GM23248 (cell line): Measurements from ENCODE around the gene VPS39. TPM values are rescaled to one million over a fixed set of nuclear protein-coding genes. Genes with fewer than 3 reads are reported as not detected.

ENCODE experiments used
- DNase-seq: peaks from one replicate; pipeline ENCODE4 v3.0.0-alpha.2; 2015
- H2AFZ ChIP-seq: fragments of 200-600 bp; sonication (generic); 2 replicates; pipeline ENCODE4 v1.6.1; 2016; ENCODE audit warnings: antibody characterized with exemption
- H3F3A ChIP-seq: fragments of 200-600 bp; sonication (generic); 2 replicates; pipeline ENCODE4 v1.6.1; 2016; ENCODE audit warnings: mild to moderate bottlenecking, antibody characterized with exemption, mixed run types; ENCODE audit not compliant: insufficient read depth
- H3K27ac ChIP-seq: fragments of 200-600 bp; sonication (generic); 2 replicates; pipeline ENCODE4 v1.5.1; 2016; ENCODE audit warnings: mild to moderate bottlenecking
- H3K27me3 ChIP-seq: fragments of 200-600 bp; sonication (generic); replicated peaks from 2 replicates; pipeline ENCODE4 v1.6.1; 2016; ENCODE audit warnings: mild to moderate bottlenecking; ENCODE audit not compliant: insufficient read depth
- H3K36me3 ChIP-seq: fragments of 200-600 bp; sonication (generic); 2 replicates; pipeline ENCODE4 v1.6.1; 2016; ENCODE audit warnings: low read depth, mild to moderate bottlenecking
- H3K4me1 ChIP-seq: fragments of 200-600 bp; sonication (generic); 2 replicates; pipeline ENCODE4 v1.6.1; 2016; ENCODE audit warnings: mild to moderate bottlenecking; ENCODE audit not compliant: insufficient read depth
- H3K4me2 ChIP-seq: fragments of 200-600 bp; sonication (generic); one replicate; pipeline ENCODE4 v1.6.1; 2016; ENCODE audit warnings: mild to moderate bottlenecking; ENCODE audit not compliant: unreplicated experiment
- H3K4me3 ChIP-seq: fragments of 200-600 bp; sonication (generic); 2 replicates; pipeline ENCODE4 v1.5.1; 2016; ENCODE audit warnings: mild to moderate bottlenecking
- H3K79me2 ChIP-seq: fragments of 200-600 bp; sonication (generic); 2 replicates; pipeline ENCODE4 v1.6.1; 2016; ENCODE audit warnings: mild to moderate bottlenecking; ENCODE audit not compliant: insufficient read depth
- H3K9ac ChIP-seq: fragments of 200-600 bp; sonication (generic); 2 replicates; pipeline ENCODE4 v1.6.1; 2016; ENCODE audit warnings: mild to moderate bottlenecking
- H3K9me2 ChIP-seq: fragments of 200-600 bp; sonication (generic); 2 replicates; pipeline ENCODE4 v1.6.1; 2016; ENCODE audit warnings: mixed run types, mild to moderate bottlenecking, moderate library complexity; ENCODE audit not compliant: insufficient read depth
- H3K9me3 ChIP-seq: fragments of 200-600 bp; sonication (generic); one replicate; pipeline ENCODE4 v1.6.1; 2017; ENCODE audit warnings: low read depth
- H4K20me1 ChIP-seq: fragments of 200-600 bp; sonication (generic); 2 replicates; pipeline ENCODE4 v1.6.0; 2016; ENCODE audit not compliant: insufficient read depth
- EZH2 ChIP-seq: fragments of 200-600 bp; sonication (generic); IDR thresholded peaks from 2 replicates; pipeline ENCODE4 v1.6.1; 2018; ENCODE audit warnings: antibody characterized with exemption, mild to moderate bottlenecking; ENCODE audit not compliant: insufficient read depth, poor library complexity, severe bottlenecking
- EZH2phosphoT487 ChIP-seq: fragments of 200-600 bp; sonication (generic); IDR thresholded peaks from 2 replicates; pipeline ENCODE4 v1.6.1; 2018; ENCODE audit warnings: antibody characterized with exemption, moderate library complexity, mild to moderate bottlenecking, low read depth; ENCODE audit not compliant: insufficient read depth
- WGBS, 2 experiments: methylation state at CpG; one replicate each; pipeline ENCODE4 v1.1.6; 2015 to 2017; ENCODE audit warnings: low lambda C conversion rate in 2 of 2, low coverage in 1 of 2; ENCODE audit errors: missing lambda C conversion rate in 2 of 2; 5-methylcytosine and 5-hydroxymethylcytosine counted together
- in situ Hi-C: fragments of 300-500 bp; cut with MboI; formaldehyde crosslinking; loops from 2 replicates; pipeline ENCODE4 v1.15.0; 2020
- polyA plus RNA-seq: library from polyadenylated mRNA; unstranded; fragments of >200 nt; fragmentation: Nextera tagmentation; extraction: Ambion mirVana; gene quantifications from 2 replicates; pipeline ENCODE4 v1.2.1, GENCODE V29; 2016
- total RNA-seq: library from RNA; depleted of rRNA; stranded (reverse); fragments of >200 nt; shearing (Covaris generic); gene quantifications from 2 replicates; pipeline ENCODE4 v1.2.3, GENCODE V29; 2014

The VPS39 gene
- total and polyA plus RNA-seq, 2 experiments from 2014 or later: 33.0 to 49.3 TPM

DNA sequence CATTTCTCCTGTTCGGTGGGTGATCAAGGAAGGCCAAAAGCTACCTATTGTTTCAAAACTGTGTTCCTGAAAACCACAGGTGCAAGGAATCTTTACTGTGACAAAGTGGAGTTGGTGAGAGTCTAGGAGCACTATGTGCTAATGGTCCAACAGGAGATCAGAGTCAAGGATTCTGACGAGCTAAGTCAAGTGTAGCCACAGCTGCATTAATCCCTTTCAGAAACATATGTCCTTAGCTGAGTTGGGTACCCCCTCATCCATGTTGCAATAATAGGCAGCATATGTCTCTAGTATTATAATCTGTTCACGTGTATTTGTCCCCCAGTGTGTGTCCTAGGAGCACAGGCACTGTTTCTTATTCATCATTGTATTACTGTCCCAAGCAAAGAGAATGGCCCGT lies 1.7 kb downstream of the VPS39 start:
- Histone ChIP-seq H3F3A (peaks cover 42% of the 10 kb centered on the region), H3K4me1 (peaks cover 21% of the 10 kb centered on the region), H4K20me1 (no peaks in the 10 kb centered on the region), H3K4me3 (peak overlapping the region; percentile 77; the same call in 1 of the 2 replicates), H3K27ac (no peak overlapping the region), H3K9me3 (no peaks in the 10 kb centered on the region), H3K9ac (0 out of 2 replicates have a peak overlapping the region, but pooled peaks have one; percentile 91), H3K36me3 (peaks cover 23% of the 10 kb centered on the region), H3K4me2 (peak overlapping the region; percentile 98), H3K9me2 (no peaks in the 10 kb centered on the region), H3K27me3 (no peaks in the 10 kb centered on the region), H2AFZ (no peak overlapping the region), H3K79me2 (peaks cover 70% of the 10 kb centered on the region)
- in situ Hi-C loops: no loop called here
- no peak for DNase-seq
- 52 to 56% methylated on average over 4 of the region's 4 CpGs for WGBS, 2 experiments
- TF ChIP-seq EZH2 (no peak), EZH2phosphoT487 (no peak)

DNA sequence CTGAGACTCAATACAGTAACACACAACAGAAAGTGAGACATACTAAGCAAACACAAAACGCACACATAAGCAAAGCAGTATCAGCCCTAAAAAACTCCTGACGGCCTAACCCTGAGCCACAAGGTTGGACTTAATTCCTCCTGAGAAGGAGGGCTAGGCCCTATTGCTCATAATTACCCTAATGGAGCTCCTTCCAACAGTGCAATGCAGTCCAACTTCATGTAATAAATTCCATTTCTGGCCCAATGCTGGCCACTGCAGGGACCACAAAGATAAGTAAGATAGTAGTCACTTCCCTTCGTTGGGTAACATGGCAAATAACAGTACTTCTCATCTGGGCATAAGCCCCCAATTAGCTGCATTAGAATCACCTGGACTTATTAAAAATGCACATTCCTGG lies 4.2 kb downstream of the VPS39 start:
- Histone ChIP-seq H3K27me3 (no peaks in the 10 kb centered on the region), H3K36me3 (peaks cover 11% of the 10 kb centered on the region), H3K79me2 (peaks cover 94% of the 10 kb centered on the region), H3F3A (peaks cover 25% of the 10 kb centered on the region), H3K9me2 (no peaks in the 10 kb centered on the region), H3K4me1 (peaks cover 21% of the 10 kb centered on the region), H3K27ac (peak overlapping the region; percentile 54; the same call in 1 of the 2 replicates), H4K20me1 (no peaks in the 10 kb centered on the region), H3K4me3 (no peak overlapping the region), H2AFZ (no peak overlapping the region), H3K4me2 (no peak overlapping the region), H3K9ac (no peak overlapping the region), H3K9me3 (no peaks in the 10 kb centered on the region)
- 60 to 67% methylated on average over 3 of the region's 3 CpGs for WGBS, 2 experiments
- TF ChIP-seq EZH2 (no peak), EZH2phosphoT487 (no peak)
- in situ Hi-C loops: no loop called here
- peak; percentile 70 for DNase-seq

DNA sequence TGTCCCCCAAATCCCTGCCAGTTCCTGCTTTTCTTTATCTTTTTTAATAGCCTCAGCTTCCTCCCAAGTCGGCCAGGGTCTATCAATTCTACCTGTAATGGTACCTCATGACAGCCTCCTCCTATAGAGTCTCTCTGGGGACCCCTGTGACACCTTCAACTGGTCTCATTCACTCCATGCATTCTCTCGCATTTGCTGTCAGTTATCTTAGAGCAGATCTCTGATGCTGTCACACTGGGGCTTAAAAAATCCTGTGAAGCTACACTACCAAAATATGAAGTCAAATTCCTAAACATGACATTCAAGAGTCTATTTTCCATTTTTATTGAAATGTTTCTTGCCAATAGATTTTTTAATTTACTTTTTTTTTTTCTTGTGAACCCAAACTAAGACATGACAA lies 5.5 kb downstream of the VPS39 start:
- Histone ChIP-seq H3K9me2 (no peaks in the 10 kb centered on the region), H3K27ac (no peak overlapping the region), H3F3A (peaks cover 24% of the 10 kb centered on the region; the same call in 1 of the 2 replicates), H3K9me3 (no peaks in the 10 kb centered on the region), H3K9ac (no peak overlapping the region), H3K27me3 (no peaks in the 10 kb centered on the region), H3K36me3 (peaks cover 11% of the 10 kb centered on the region), H4K20me1 (no peaks in the 10 kb centered on the region), H2AFZ (no peak overlapping the region), H3K79me2 (peaks cover 96% of the 10 kb centered on the region), H3K4me1 (peaks cover 18% of the 10 kb centered on the region), H3K4me2 (no peak overlapping the region), H3K4me3 (no peak overlapping the region)
- 72 to 83% methylated on average over 2 of the region's 2 CpGs for WGBS, 2 experiments
- no peak for DNase-seq
- in situ Hi-C loops: no loop called here
- no peak for TF ChIP-seq EZH2
- no peak for TF ChIP-seq EZH2phosphoT487

DNA sequence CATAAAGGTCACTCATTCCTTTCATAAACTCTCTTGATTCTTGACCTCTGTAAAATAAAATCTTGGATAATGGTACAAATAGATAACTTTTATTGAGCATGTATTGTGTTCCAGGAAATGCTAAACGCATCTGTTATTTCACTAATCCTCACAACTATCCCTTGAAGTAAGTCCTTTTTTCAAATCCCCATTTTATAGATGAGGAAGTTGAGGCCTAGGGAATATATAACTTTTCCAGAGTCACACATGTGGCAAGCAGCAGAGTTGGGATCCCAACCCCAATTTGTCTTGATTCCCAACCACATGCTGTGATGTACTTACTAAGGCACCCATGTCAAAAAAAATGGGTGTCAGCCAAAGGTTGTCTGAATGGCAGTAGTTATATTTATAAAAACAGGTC lies 6.3 kb downstream of the VPS39 start:
- no peaks in the 10 kb centered on the region for H3K9me3 ChIP-seq
- WGBS, 2 experiments: 96 to 98% methylated on average over 1 of the region's 1 CpG
- H3K4me3 ChIP-seq: no peak overlapping the region
- no peak overlapping the region for H3K9ac ChIP-seq
- H3K4me1 ChIP-seq: peaks cover 13% of the 10 kb centered on the region
- peaks cover 11% of the 10 kb centered on the region for H3K36me3 ChIP-seq
- peaks cover 25% of the 10 kb centered on the region; the same call in 1 of the 2 replicates for H3F3A ChIP-seq
- no peaks in the 10 kb centered on the region for H4K20me1 ChIP-seq
- DNase-seq: no peak
- in situ Hi-C loops: no loop called here
- no peak overlapping the region for H3K27ac ChIP-seq
- H3K9me2 ChIP-seq: no peaks in the 10 kb centered on the region
- TF ChIP-seq EZH2phosphoT487 (no peak), EZH2 (no peak)
- H3K4me2 ChIP-seq: no peak overlapping the region
- H3K27me3 ChIP-seq: no peaks in the 10 kb centered on the region
- H2AFZ ChIP-seq: no peak overlapping the region
- peaks cover 93% of the 10 kb centered on the region for H3K79me2 ChIP-seq

DNA sequence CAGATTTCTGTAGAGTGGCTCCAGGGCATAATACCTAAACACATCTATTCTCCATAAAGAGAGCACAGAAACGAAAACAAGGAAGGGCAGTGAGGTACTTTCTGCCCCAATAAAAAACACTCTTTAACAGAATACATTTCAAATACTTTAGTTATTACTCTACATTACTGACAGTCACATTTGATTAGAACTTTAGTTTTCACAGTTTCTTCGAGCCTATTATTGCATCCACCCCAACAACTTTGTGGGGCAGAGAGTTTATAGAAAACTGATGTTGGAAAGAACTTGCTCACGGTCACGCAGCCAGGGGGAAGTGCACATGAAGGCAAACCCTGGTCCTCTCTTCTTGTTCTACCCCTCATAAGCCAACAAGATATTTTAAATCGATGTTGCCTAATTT lies 9.0 kb downstream of the VPS39 start:
- peaks cover 21% of the 10 kb centered on the region; the same call in 1 of the 2 replicates for H3F3A ChIP-seq
- no peaks in the 10 kb centered on the region for H3K27me3 ChIP-seq
- no peaks in the 10 kb centered on the region for H3K9me3 ChIP-seq
- no peak overlapping the region for H3K4me3 ChIP-seq
- no peak overlapping the region for H3K4me2 ChIP-seq
- DNase-seq: no peak
- H3K9me2 ChIP-seq: no peaks in the 10 kb centered on the region
- in situ Hi-C loops: no loop called here
- no peak overlapping the region for H3K9ac ChIP-seq
- peaks cover 91% of the 10 kb centered on the region for H3K79me2 ChIP-seq
- no peak overlapping the region for H2AFZ ChIP-seq
- no peak for TF ChIP-seq EZH2phosphoT487
- no peak for TF ChIP-seq EZH2
- H3K36me3 ChIP-seq: peaks cover 11% of the 10 kb centered on the region
- H3K4me1 ChIP-seq: peaks cover 7% of the 10 kb centered on the region
- 87% methylated on average over 5 of the region's 5 CpGs for WGBS, 2 experiments
- H3K27ac ChIP-seq: no peak overlapping the region
- H4K20me1 ChIP-seq: no peaks in the 10 kb centered on the region
